SK-N-SH treated with all-trans-retinoic acid at 6 μM for 48 hours (cell line): ENCODE measurements around the gene AKAP13.

Experiments
- ATAC-seq: fragments of 200-7000 bp; cut with Tn5 transposase; 3 replicates; pipeline ENCODE4 v1.9.1; 2020; ENCODE audit warnings: mild to moderate bottlenecking, moderate library complexity
- ARNTL ChIP-seq: fragments of 450-650 bp; formaldehyde crosslinking; IDR thresholded peaks from 2 replicates; pipeline ENCODE4 v1.5.0; 2020; ENCODE audit warnings: low read depth, mild to moderate bottlenecking, moderate library complexity, borderline replicate concordance
- BACH2 ChIP-seq: fragments of 250-450 bp; sonication (Bioruptor Pico); IDR thresholded peaks from 2 replicates; pipeline ENCODE4 v1.9.0; 2021; ENCODE audit warnings: mild to moderate bottlenecking, borderline replicate concordance
- ESRRG ChIP-seq: fragments of 250-450 bp; sonication (Bioruptor Pico); IDR thresholded peaks from 2 replicates; pipeline ENCODE4 v1.6.1; 2021; ENCODE audit warnings: mild to moderate bottlenecking
- ISL1 ChIP-seq: fragments of 250-450 bp; sonication (Bioruptor Pico); IDR thresholded peaks from 2 replicates; pipeline ENCODE4 v2.1.2; 2022; ENCODE audit warnings: mild to moderate bottlenecking, moderate library complexity
- OSR1 ChIP-seq: fragments of 250-450 bp; sonication (Bioruptor Pico); IDR thresholded peaks from 2 replicates; pipeline ENCODE4 v1.8.0; 2022; ENCODE audit warnings: moderate library complexity, mild to moderate bottlenecking, inconsistent platforms
- POU6F1 ChIP-seq: fragments of 250-450 bp; sonication (Bioruptor Pico); IDR thresholded peaks from 2 replicates; pipeline ENCODE4 v1.8.0; 2021; ENCODE audit warnings: low read depth, mild to moderate bottlenecking, moderate library complexity, borderline replicate concordance
- PPARA ChIP-seq: fragments of 250-450 bp; sonication (Bioruptor Pico); IDR thresholded peaks from 2 replicates; pipeline ENCODE4 v1.5.0; 2020; ENCODE audit warnings: mild to moderate bottlenecking, borderline replicate concordance
- RARB ChIP-seq: fragments of 250-450 bp; sonication (Bioruptor Pico); IDR thresholded peaks from 2 replicates; pipeline ENCODE4 v1.8.0; 2021; ENCODE audit warnings: mild to moderate bottlenecking, moderate library complexity
- SNAI2 ChIP-seq: fragments of 250-450 bp; sonication (Bioruptor Pico); IDR thresholded peaks from 2 replicates; pipeline ENCODE4 v1.5.0; 2020; ENCODE audit warnings: mild to moderate bottlenecking, moderate library complexity
- TCF4 ChIP-seq: fragments of 250-450 bp; sonication (Bioruptor Pico); IDR thresholded peaks from 2 replicates; pipeline ENCODE4 v1.8.0; 2021; ENCODE audit warnings: mild to moderate bottlenecking, moderate library complexity, borderline replicate concordance
- TSHZ2 ChIP-seq: fragments of 250-450 bp; sonication (Bioruptor Pico); IDR thresholded peaks from 2 replicates; pipeline ENCODE4 v1.5.0; 2020; ENCODE audit warnings: mild to moderate bottlenecking, moderate library complexity
- ZC3H10 ChIP-seq: fragments of 250-450 bp; sonication (Bioruptor Pico); IDR thresholded peaks from 2 replicates; pipeline ENCODE4 v1.5.1; 2021; ENCODE audit warnings: mild to moderate bottlenecking, moderate library complexity
- ZFP3 ChIP-seq: fragments of 250-450 bp; sonication (Bioruptor Pico); IDR thresholded peaks from 2 replicates; pipeline ENCODE4 v1.5.0; 2020; ENCODE audit warnings: mild to moderate bottlenecking, moderate library complexity
- ZFP30 ChIP-seq: fragments of 450-650 bp; formaldehyde crosslinking; IDR thresholded peaks from 2 replicates; pipeline ENCODE4 v1.5.0; 2022; ENCODE audit warnings: mild to moderate bottlenecking, moderate library complexity
- ZNF565 ChIP-seq: fragments of 450-650 bp; formaldehyde crosslinking; conservative IDR thresholded peaks from 2 replicates; pipeline ENCODE4 v1.5.0; 2020; ENCODE audit warnings: low read depth, mild to moderate bottlenecking, moderate library complexity
- ZNF70 ChIP-seq: fragments of 450-650 bp; formaldehyde crosslinking; IDR thresholded peaks from 2 replicates; pipeline ENCODE4 v1.5.0; 2020; ENCODE audit warnings: mild to moderate bottlenecking, moderate library complexity
- ZNF8 ChIP-seq: fragments of 450-650 bp; formaldehyde crosslinking; IDR thresholded peaks from 2 replicates; pipeline ENCODE4 v1.5.0; 2020; ENCODE audit warnings: mild to moderate bottlenecking, moderate library complexity
- TF ChIP-seq, protein P1 (sequence below): fragments of 250-450 bp; sonication (Bioruptor Pico); IDR thresholded peaks from 2 replicates; pipeline ENCODE4 v1.5.1; 2020; ENCODE audit warnings: low read depth, mild to moderate bottlenecking, moderate library complexity
- TF ChIP-seq, protein P2 (sequence below): fragments of 250-450 bp; sonication (Bioruptor Pico); IDR thresholded peaks from 2 replicates; pipeline ENCODE4 v1.8.0; 2020; ENCODE audit warnings: mild to moderate bottlenecking, moderate library complexity, borderline replicate concordance
- TF ChIP-seq, protein P3 (sequence below): fragments of 250-450 bp; sonication (Bioruptor Pico); IDR thresholded peaks from 2 replicates; pipeline ENCODE4 v1.5.1; 2021; ENCODE audit warnings: mild to moderate bottlenecking, moderate library complexity

AKAP13 gene

DNA sequence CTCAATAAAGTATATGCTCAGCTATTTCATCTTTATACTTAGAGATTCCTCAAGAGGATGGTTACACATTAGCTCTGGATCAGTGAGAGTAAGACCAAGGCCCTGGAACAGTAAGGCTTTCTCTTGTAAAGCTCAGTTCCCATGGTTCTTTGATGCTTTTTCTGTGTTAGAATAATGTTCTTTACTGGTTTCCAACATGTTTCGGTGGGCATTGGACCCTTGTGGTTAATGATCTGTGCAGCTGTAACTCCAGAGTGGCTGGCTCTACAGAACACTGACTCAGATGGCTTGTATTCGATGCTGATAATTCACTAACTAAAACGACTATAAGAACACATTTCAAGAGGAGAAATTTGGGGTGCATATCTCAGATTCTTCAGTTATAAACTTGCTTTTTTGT is 114.7 kb downstream of the AKAP13 start:
- no peak for TF ChIP-seq POU6F1 (CRISPR knock-in tag)
- no peak for TF ChIP-seq SNAI2 (CRISPR knock-in tag)
- TF ChIP-seq TCF4 (CRISPR knock-in tag): no peak
- TF ChIP-seq, protein P1, sequence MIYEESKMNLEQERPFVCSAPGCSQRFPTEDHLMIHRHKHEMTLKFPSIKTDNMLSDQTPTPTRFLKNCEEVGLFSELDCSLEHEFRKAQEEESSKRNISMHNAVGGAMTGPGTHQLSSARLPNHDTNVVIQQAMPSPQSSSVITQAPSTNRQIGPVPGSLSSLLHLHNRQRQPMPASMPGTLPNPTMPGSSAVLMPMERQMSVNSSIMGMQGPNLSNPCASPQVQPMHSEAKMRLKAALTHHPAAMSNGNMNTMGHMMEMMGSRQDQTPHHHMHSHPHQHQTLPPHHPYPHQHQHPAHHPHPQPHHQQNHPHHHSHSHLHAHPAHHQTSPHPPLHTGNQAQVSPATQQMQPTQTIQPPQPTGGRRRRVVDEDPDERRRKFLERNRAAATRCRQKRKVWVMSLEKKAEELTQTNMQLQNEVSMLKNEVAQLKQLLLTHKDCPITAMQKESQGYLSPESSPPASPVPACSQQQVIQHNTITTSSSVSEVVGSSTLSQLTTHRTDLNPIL (CRISPR knock-in tag): no peak
- TF ChIP-seq ZC3H10 (CRISPR knock-in tag): no peak
- no peak for TF ChIP-seq TSHZ2
- TF ChIP-seq ZFP3 (CRISPR knock-in tag): no peak
- TF ChIP-seq ZFP30 (CRISPR knock-in tag): no peak
- TF ChIP-seq, protein P2, sequence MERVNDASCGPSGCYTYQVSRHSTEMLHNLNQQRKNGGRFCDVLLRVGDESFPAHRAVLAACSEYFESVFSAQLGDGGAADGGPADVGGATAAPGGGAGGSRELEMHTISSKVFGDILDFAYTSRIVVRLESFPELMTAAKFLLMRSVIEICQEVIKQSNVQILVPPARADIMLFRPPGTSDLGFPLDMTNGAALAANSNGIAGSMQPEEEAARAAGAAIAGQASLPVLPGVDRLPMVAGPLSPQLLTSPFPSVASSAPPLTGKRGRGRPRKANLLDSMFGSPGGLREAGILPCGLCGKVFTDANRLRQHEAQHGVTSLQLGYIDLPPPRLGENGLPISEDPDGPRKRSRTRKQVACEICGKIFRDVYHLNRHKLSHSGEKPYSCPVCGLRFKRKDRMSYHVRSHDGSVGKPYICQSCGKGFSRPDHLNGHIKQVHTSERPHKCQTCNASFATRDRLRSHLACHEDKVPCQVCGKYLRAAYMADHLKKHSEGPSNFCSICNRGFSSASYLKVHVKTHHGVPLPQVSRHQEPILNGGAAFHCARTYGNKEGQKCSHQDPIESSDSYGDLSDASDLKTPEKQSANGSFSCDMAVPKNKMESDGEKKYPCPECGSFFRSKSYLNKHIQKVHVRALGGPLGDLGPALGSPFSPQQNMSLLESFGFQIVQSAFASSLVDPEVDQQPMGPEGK (CRISPR knock-in tag): no peak
- TF ChIP-seq ZNF70: no peak
- no peak for TF ChIP-seq OSR1 (CRISPR knock-in tag)
- TF ChIP-seq BACH2 (CRISPR knock-in tag): no peak
- no peak for TF ChIP-seq RARB
- TF ChIP-seq ZNF565: no peak
- no peak for TF ChIP-seq ARNTL
- TF ChIP-seq PPARA: no peak
- TF ChIP-seq, all 23 proteins: peak for 0
- no peak for ATAC-seq

- TF ChIP-seq ZNF70 (no peak), ESRRG (CRISPR knock-in tag) (no peak), TCF4 (CRISPR knock-in tag) (peak; percentile 93)
- TF ChIP-seq, protein P2 (CRISPR knock-in tag): no peak
- TF ChIP-seq, protein P3, sequence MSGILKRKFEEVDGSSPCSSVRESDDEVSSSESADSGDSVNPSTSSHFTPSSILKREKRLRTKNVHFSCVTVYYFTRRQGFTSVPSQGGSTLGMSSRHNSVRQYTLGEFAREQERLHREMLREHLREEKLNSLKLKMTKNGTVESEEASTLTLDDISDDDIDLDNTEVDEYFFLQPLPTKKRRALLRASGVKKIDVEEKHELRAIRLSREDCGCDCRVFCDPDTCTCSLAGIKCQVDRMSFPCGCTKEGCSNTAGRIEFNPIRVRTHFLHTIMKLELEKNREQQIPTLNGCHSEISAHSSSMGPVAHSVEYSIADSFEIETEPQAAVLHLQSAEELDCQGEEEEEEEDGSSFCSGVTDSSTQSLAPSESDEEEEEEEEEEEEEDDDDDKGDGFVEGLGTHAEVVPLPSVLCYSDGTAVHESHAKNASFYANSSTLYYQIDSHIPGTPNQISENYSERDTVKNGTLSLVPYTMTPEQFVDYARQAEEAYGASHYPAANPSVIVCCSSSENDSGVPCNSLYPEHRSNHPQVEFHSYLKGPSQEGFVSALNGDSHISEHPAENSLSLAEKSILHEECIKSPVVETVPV (CRISPR knock-in tag): peak; percentile 58; the same call in 1 of the 2 replicates
- ATAC-seq: no peak
These were observed 115.1 kb downstream of the AKAP13 start for GRCh38 chr15:85495544-85495943.

GRCh38 chr15:85496151-85496550 is 115.7 kb downstream of the AKAP13 start:
- ATAC-seq: no peak
- no peak for TF ChIP-seq TCF4 (CRISPR knock-in tag)
- no peak for TF ChIP-seq ZNF8
- TF ChIP-seq RARB: no peak
- TF ChIP-seq ISL1 (CRISPR knock-in tag): no peak
- TF ChIP-seq, protein P1 (CRISPR knock-in tag): no peak
- no peak for TF ChIP-seq ESRRG (CRISPR knock-in tag)
- no peak for TF ChIP-seq PPARA
- TF ChIP-seq, protein P3 (CRISPR knock-in tag): no peak
- TF ChIP-seq ZNF565: no peak
- TF ChIP-seq OSR1 (CRISPR knock-in tag): no peak
- no peak for TF ChIP-seq BACH2 (CRISPR knock-in tag)
- TF ChIP-seq ZFP30 (CRISPR knock-in tag): no peak
- no peak for TF ChIP-seq TSHZ2
